Nephron (organoid): ENCODE data around the gene NFYC.

ENCODE experiments used
- H3K27ac Mint-ChIP-seq, 3 experiments: 2 replicates each; pipeline ENCODE4 v1.8.0; 2020; ENCODE audit warnings: mixed read lengths in 3 of 3, mild to moderate bottlenecking in 2 of 3, moderate library complexity in 1 of 3
- H3K27me3 Mint-ChIP-seq: 2 replicates; pipeline ENCODE4 v1.8.0; 2021; ENCODE audit warnings: low read depth, mild to moderate bottlenecking, moderate library complexity, mixed read lengths
- H3K36me3 Mint-ChIP-seq: 2 replicates; pipeline ENCODE4 v1.8.0; 2020; ENCODE audit warnings: low read depth, mixed read lengths
- H3K4me1 Mint-ChIP-seq: 2 replicates; pipeline ENCODE4 v1.8.0; 2020; ENCODE audit warnings: mixed read lengths
- H3K4me3 Mint-ChIP-seq, 3 experiments: 2 replicates each; pipeline ENCODE4 v1.8.0; 2020; ENCODE audit warnings: mild to moderate bottlenecking in 3 of 3, mixed read lengths in 3 of 3, moderate library complexity in 2 of 3
- H3K9me3 Mint-ChIP-seq: 2 replicates; pipeline ENCODE4 v1.8.0; 2020; ENCODE audit warnings: mixed read lengths
- CTCF ChIP-seq, 3 experiments: fragments of 200-600 bp; sonication (generic); IDR thresholded peaks; one replicate each; pipeline ENCODE4 v1.5.0; 2021; ENCODE audit warnings: antibody characterized with exemption in 3 of 3; ENCODE audit not compliant: unreplicated experiment in 3 of 3

Gene NFYC

GRCh38 chr1:40691538-40692428 lies at the start of gene NFYC:
NFYC (plus strand) TSS chr1:40691704; CDS start chr1:40738844, 47,140 bp downstream.
- H3K36me3 Mint-ChIP-seq = peaks cover 25% of the 10 kb centered on the region
- H3K4me1 Mint-ChIP-seq = peaks cover 37% of the 10 kb centered on the region
- peak within 1 kb of the TSS; percentile 94 to 97 (median 95) for H3K4me3 Mint-ChIP-seq
- no peaks in the 10 kb centered on the region for H3K27me3 Mint-ChIP-seq
- peaks cover under 1% of the 10 kb centered on the region for H3K9me3 Mint-ChIP-seq
- peak within 1 kb of the TSS; percentile 93 to 98 (median 95) for H3K27ac Mint-ChIP-seq
- no peak for TF ChIP-seq CTCF (IDR thresholded peaks at IDR 0.05; ENCODE audit: unreplicated experiment in 3 of 3)

GRCh38 chr1:40645118-40645680 lies 46.3 kb upstream of the NFYC start:
- TF ChIP-seq CTCF (IDR thresholded peaks at IDR 0.05; ENCODE audit: unreplicated experiment in 3 of 3) = no peak
- Mint-ChIP-seq H3K4me1 (no peaks in the 10 kb centered on the region), H3K36me3 (no peaks in the 10 kb centered on the region), H3K4me3 (no peak overlapping the region), H3K27me3 (peaks cover 10% of the 10 kb centered on the region), H3K9me3 (no peaks in the 10 kb centered on the region), H3K27ac (no peak overlapping the region)

- Mint-ChIP-seq H3K4me3 (no peak overlapping the region), H3K27me3 (peaks cover 10% of the 10 kb centered on the region), H3K9me3 (no peaks in the 10 kb centered on the region), H3K36me3 (no peaks in the 10 kb centered on the region), H3K27ac (no peak overlapping the region), H3K4me1 (no peaks in the 10 kb centered on the region)
- TF ChIP-seq CTCF (IDR thresholded peaks at IDR 0.05; ENCODE audit: unreplicated experiment in 3 of 3) = no peak
Observed at GRCh38 chr1:40646315-40646714, 45.2 kb upstream of the NFYC start.

DNA sequence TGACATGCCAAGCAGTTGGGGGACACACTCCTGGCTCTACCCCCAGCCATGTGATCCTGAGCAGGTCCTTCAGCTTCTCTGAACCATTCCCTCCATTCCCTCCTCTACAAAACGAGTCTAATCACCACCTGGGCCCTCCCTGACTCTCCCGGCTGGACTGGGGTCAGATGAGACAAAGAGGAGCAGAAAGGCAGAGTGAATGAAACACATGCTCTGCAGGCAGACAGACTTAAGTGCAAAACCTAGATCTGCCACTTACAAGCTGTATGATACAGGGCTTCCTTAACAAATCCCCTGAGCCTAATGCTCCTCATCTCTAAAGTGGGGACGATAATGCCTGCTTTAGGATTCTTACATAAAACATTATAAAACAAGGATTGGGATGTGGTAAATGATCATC lies 43.3 kb upstream of the NFYC start:
- Mint-ChIP-seq H3K27ac (no peak overlapping the region), H3K9me3 (no peaks in the 10 kb centered on the region), H3K4me1 (no peaks in the 10 kb centered on the region), H3K36me3 (no peaks in the 10 kb centered on the region), H3K27me3 (peaks cover 10% of the 10 kb centered on the region), H3K4me3 (no peak overlapping the region)
- TF ChIP-seq CTCF (IDR thresholded peaks at IDR 0.05; ENCODE audit: unreplicated experiment in 3 of 3) = no peak

DNA sequence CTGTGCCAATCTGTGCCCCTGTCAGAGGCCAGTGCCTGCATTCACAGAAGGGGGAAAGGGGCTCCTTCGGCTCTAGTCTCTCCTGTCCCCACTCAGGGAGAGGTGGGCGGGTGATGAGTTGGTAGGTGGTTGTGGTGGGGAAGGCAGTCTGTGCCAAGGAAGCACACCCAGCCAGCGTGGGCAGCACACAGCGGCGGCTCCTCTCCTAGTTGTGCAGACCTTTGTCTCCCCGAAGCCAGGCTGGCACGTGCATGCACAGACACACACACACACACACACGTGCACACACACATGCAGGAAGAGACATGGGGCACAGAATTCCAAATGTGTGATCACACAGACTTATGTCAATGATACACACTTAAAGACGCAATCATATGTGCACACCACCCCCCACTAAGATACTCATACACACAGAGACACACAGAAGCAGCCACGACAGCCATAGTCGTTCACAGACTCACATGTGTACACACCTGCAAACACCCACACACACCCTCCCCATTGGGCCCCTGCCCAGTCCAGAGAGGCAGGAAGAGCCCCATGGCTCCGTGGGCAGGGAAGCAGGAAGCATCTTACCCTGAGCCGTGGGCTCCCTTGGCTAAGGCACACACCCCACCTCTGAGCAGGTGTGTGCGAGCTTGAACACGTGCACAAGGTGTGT lies 42.4 kb upstream of the NFYC start:
- H3K4me3 Mint-ChIP-seq = no peak overlapping the region
- H3K4me1 Mint-ChIP-seq = no peaks in the 10 kb centered on the region
- no peaks in the 10 kb centered on the region for H3K9me3 Mint-ChIP-seq
- peaks cover 10% of the 10 kb centered on the region for H3K27me3 Mint-ChIP-seq
- H3K36me3 Mint-ChIP-seq = no peaks in the 10 kb centered on the region
- no peak overlapping the region for H3K27ac Mint-ChIP-seq
- TF ChIP-seq CTCF (IDR thresholded peaks at IDR 0.05; ENCODE audit: unreplicated experiment in 3 of 3) = no peak
